Measurements from ENCODE around the gene OTX1.
"Not testable (repeated sequence)": the region's sequence is repeated elsewhere in the genome, so short reads cannot be mapped to it uniquely, and the experiment has no call there.

Gene OTX1

DNA sequence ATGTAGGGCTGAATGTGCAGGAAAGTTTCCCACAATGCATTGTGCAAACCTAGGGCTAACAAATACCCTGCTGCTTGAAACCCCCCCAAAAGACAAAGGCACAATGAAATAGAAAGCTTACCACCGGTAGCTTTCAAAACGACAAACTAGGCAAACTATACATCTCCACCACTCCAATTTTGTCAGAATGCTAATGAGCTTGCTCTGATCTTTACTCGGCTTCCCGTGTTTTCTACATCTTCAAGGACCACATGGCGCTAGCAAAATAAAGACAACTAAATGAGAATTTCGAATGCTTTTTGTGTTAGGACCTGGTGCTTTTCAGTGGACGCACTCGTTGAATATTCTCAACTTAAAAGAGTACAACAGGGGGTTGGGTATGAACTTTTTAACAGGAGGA is 37.2 kb upstream of the OTX1 start:
- DNase-seq (ENCODE audit: low read depth) = no peak
- no peak for TF ChIP-seq CTCF (conservative IDR thresholded peaks at IDR 0.05; ENCODE audit: low read length)
- no peak overlapping the region for H3K4me3 ChIP-seq (ENCODE audit: low read length)

GRCh38 chr2:63015389-63015788 is 35.2 kb upstream of the OTX1 start:
- TF ChIP-seq CTCF (conservative IDR thresholded peaks at IDR 0.05; ENCODE audit: low read length) = no peak
- H3K4me3 ChIP-seq (ENCODE audit: low read length) = no peak overlapping the region
- DNase-seq (ENCODE audit: low read depth) = no peak

- no peak for TF ChIP-seq CTCF (conservative IDR thresholded peaks at IDR 0.05; ENCODE audit: low read length)
- no peak for DNase-seq (ENCODE audit: low read depth)
- H3K4me3 ChIP-seq (ENCODE audit: low read length) = no peak overlapping the region
Observed at GRCh38 chr2:63018439-63018838, 32.2 kb upstream of the OTX1 start.

DNA sequence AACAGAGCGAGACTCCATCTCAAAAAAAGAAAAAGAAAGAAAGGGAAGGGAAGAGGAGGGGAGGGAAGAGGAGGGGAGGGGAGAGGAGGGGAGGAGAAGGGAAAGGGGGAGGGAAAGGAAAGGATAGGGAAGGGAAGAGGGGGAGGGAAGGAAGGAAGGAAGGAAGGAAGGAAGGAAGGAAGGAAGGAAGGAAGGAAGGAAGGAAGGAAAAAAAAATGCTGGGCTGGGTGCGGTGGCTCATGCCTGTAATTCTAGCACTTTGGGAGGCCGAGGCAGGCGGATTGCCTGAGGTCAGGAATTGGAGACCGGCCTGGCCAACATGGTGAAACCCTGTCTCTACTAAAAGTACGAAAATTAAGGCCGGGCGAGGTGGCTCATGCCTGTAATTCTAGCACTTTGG is 30.9 kb upstream of the OTX1 start:
- H3K4me3 ChIP-seq (ENCODE audit: low read length); DNase-seq (ENCODE audit: low read depth): not testable (repeated sequence)

DNA sequence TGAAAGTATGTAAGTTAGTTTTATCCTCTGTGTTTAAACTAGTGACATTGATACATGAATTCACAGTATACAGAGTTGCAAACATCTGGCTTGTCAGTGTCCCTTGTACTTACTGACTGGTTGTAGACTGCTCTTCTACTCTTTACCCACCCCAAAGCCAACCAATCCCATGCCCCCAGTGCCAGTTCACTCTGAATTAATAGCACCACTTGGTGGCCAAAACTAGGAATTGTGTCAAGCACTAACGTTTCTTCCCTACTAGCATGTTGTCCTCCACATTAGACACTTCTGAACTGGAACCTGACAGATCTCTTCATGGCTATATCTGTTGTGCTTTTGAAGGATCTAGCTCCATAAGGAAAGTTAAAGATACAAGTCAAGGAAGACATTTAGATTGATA is 27.2 kb upstream of the OTX1 start:
- H3K4me3 ChIP-seq (ENCODE audit: low read length) = no peak overlapping the region
- peak; percentile 39 for TF ChIP-seq CTCF (conservative IDR thresholded peaks at IDR 0.05; ENCODE audit: low read length)
- no peak for DNase-seq (ENCODE audit: low read depth)

- no peak overlapping the region for H3K4me3 ChIP-seq (ENCODE audit: low read length)
Observed at GRCh38 chr2:63027220-63027619, 23.4 kb upstream of the OTX1 start.

GRCh38 chr2:63029058-63029457 is 21.6 kb upstream of the OTX1 start:
- no peak overlapping the region for H3K4me3 ChIP-seq (ENCODE audit: low read length)
- no peak for TF ChIP-seq CTCF (conservative IDR thresholded peaks at IDR 0.05; ENCODE audit: low read length)
- no peak for DNase-seq (ENCODE audit: low read depth)

More at GRCh38 chr2:63027220-63027619, 23.4 kb upstream of the OTX1 start:
- no peak for DNase-seq (ENCODE audit: low read depth)
- no peak for TF ChIP-seq CTCF (conservative IDR thresholded peaks at IDR 0.05; ENCODE audit: low read length)

DNA sequence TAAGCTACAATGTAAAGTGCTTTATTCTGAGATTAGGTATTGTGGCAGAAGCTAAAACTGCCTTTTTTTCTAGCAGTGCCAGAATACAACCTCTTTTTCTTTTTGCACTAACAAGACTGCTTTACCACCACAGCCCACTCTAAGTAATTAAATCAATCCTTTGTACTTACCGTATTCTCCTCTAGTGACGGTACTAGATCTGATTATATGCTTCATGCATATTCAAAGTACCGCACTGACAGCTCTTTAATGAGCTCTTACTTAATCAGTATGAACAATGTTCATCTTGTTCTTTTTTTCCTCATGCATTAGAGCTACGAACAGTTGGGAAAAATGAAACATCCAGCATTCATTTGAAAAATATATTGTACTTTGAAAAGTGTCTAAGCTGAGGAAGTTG is 16.1 kb upstream of the OTX1 start:
- no peak for DNase-seq (ENCODE audit: low read depth)
- no peak overlapping the region for H3K4me3 ChIP-seq (ENCODE audit: low read length)
- TF ChIP-seq CTCF (conservative IDR thresholded peaks at IDR 0.05; ENCODE audit: low read length) = no peak

Data from AG10803 (cell line).